Measurements from ENCODE around the gene YAP1.

YAP1 gene

GRCh38 chr11:102117472-102118113 is 7.3 kb downstream of the YAP1 start:
- no peak for DNase-seq

GRCh38 chr11:102118937-102119336 is 8.7 kb downstream of the YAP1 start:
- DNase-seq: no peak

GRCh38 chr11:102119997-102120396 is 9.8 kb downstream of the YAP1 start:
- no peak for DNase-seq

GRCh38 chr11:102120437-102120973 is 10.3 kb downstream of the YAP1 start:
- DNase-seq: no peak

- no peak for DNase-seq
These were observed 11.1 kb downstream of the YAP1 start for GRCh38 chr11:102121329-102121728.

- DNase-seq: no peak
These were observed 24.4 kb downstream of the YAP1 start for GRCh38 chr11:102134597-102134996.

GRCh38 chr11:102135256-102135655 is 25.0 kb downstream of the YAP1 start:
- no peak for DNase-seq

GRCh38 chr11:102138223-102138622 is 28.0 kb downstream of the YAP1 start:
- no peak for DNase-seq

- DNase-seq: no peak
These were observed 28.4 kb downstream of the YAP1 start for GRCh38 chr11:102138670-102139069.

- DNase-seq: no peak
These were observed 28.8 kb downstream of the YAP1 start for GRCh38 chr11:102139081-102139498.

GRCh38 chr11:102142333-102142732 is 32.1 kb downstream of the YAP1 start:
- no peak for DNase-seq

GRCh38 chr11:102143867-102144266 is 33.6 kb downstream of the YAP1 start:
- no peak for DNase-seq

- no peak for DNase-seq
These were observed 34.4 kb downstream of the YAP1 start for GRCh38 chr11:102144357-102145355.

- no peak for DNase-seq
These were observed 36.8 kb downstream of the YAP1 start for GRCh38 chr11:102147015-102147414.

- DNase-seq: no peak
These were observed 37.4 kb downstream of the YAP1 start for GRCh38 chr11:102147632-102148031.

- no peak for DNase-seq
These were observed 37.8 kb downstream of the YAP1 start for GRCh38 chr11:102148059-102148458.

- no peak for DNase-seq
These were observed 41.7 kb downstream of the YAP1 start for GRCh38 chr11:102151784-102152525.

- no peak for DNase-seq
These were observed 42.8 kb downstream of the YAP1 start for GRCh38 chr11:102153082-102153481.

- no peak for DNase-seq
These were observed 44.6 kb downstream of the YAP1 start for GRCh38 chr11:102154806-102155205.

- no peak for DNase-seq
These were observed 45.4 kb downstream of the YAP1 start for GRCh38 chr11:102155676-102156075.

- no peak for DNase-seq
These were observed 47.0 kb downstream of the YAP1 start for GRCh38 chr11:102157219-102157618.

- DNase-seq: no peak
These were observed 48.0 kb downstream of the YAP1 start for GRCh38 chr11:102158164-102158735.

GRCh38 chr11:102163368-102163767 is 53.1 kb downstream of the YAP1 start:
- DNase-seq: no peak
